K562 (cell line): Measurements from ENCODE around the gene UBE2G2. TPM values are rescaled to one million over a fixed set of nuclear protein-coding genes. Genes with fewer than 3 reads are reported as not detected.

ENCODE experiments used
- BCOR ChIP-seq: fragments of 450-650 bp; IDR thresholded peaks from 2 replicates; pipeline ENCODE4 v1.6.1; 2016
- BRF1 ChIP-seq: IDR thresholded peaks from 3 replicates; pipeline ENCODE4 v1.6.1; 2011; ENCODE audit warnings: borderline replicate concordance, mild to moderate bottlenecking; ENCODE audit not compliant: insufficient read length; ENCODE audit errors: extremely low read depth
- CBX8 ChIP-seq: fragments of 200-600 bp; sonication (generic); IDR thresholded peaks from 2 replicates; pipeline ENCODE4 v1.6.1; 2012; ENCODE audit warnings: borderline replicate concordance, mixed run types, low read depth, mild to moderate bottlenecking, moderate library complexity, mixed read lengths, low read length, control low read depth, inconsistent platforms; ENCODE audit not compliant: poor library complexity, severe bottlenecking; ENCODE audit errors: extremely low read depth
- ELF1 ChIP-seq: fragments of 200-800 bp; sonication (Bioruptor generic); IDR thresholded peaks from 2 replicates; pipeline ENCODE4 v1.6.1; 2016; ENCODE audit warnings: missing genetic modification characterization, missing compliant biosample characterization
- EP400 ChIP-seq: fragments of 450-650 bp; IDR thresholded peaks from 2 replicates; pipeline ENCODE4 v1.6.1; 2017; ENCODE audit warnings: antibody characterized with exemption, mild to moderate bottlenecking, moderate library complexity
- GTF2E2 ChIP-seq: fragments of 200-800 bp; sonication (Bioruptor generic); IDR thresholded peaks from 2 replicates; pipeline ENCODE4 v1.6.1; 2016; ENCODE audit warnings: missing genetic modification characterization, missing compliant biosample characterization
- MCM7 ChIP-seq, 2 experiments: fragments of 450-650 bp; IDR thresholded peaks; 2 replicates each; pipeline ENCODE4 v1.6.1; 2016 to 2018
- MLX ChIP-seq, 2 experiments: fragments of 450-650 bp in 1 of 2; sonication (generic) in 1 of 2; formaldehyde crosslinking; conservative IDR thresholded peaks; 2 replicates each; pipeline versions ENCODE4 v1.4.0 to v1.8.1; 2020 to 2022; ENCODE audit warnings: mild to moderate bottlenecking in 1 of 2, missing genetic modification reagents in 1 of 2
- MTA3 ChIP-seq: fragments of 450-650 bp; formaldehyde crosslinking; IDR thresholded peaks from 2 replicates; pipeline ENCODE4 v1.6.1; 2017; ENCODE audit warnings: mild to moderate bottlenecking, borderline replicate concordance
- NFRKB ChIP-seq: fragments of 450-650 bp; IDR thresholded peaks from 2 replicates; pipeline ENCODE4 v1.6.1; 2016; ENCODE audit warnings: low read depth
- PTBP1 ChIP-seq: fragments of 200-400 bp; formaldehyde crosslinking; IDR thresholded peaks from 2 replicates; pipeline ENCODE4 v1.6.1; 2017; ENCODE audit warnings: low read depth, low read length
- PTTG1 ChIP-seq: fragments of 450-650 bp; IDR thresholded peaks from 2 replicates; pipeline ENCODE4 v1.6.1; 2016; ENCODE audit warnings: low read depth, mild to moderate bottlenecking, missing genetic modification characterization, missing compliant biosample characterization
- SETDB1 ChIP-seq: IDR thresholded peaks from one replicate; pipeline ENCODE4 v1.6.1; 2012; ENCODE audit warnings: low read length, control low read depth, inconsistent platforms
- SMAD4 ChIP-seq: fragments of 250-450 bp; sonication (Bioruptor Pico); conservative IDR thresholded peaks from 2 replicates; pipeline ENCODE4 v1.8.0; 2021; ENCODE audit warnings: inconsistent platforms, mild to moderate bottlenecking, moderate library complexity
- SMARCA4 ChIP-seq: fragments of 450-650 bp; IDR thresholded peaks from 2 replicates; pipeline ENCODE4 v1.6.1; 2016
- SRSF1 ChIP-seq: fragments of 200-400 bp; formaldehyde crosslinking; IDR thresholded peaks from 2 replicates; pipeline ENCODE4 v1.6.1; 2017; ENCODE audit warnings: mild to moderate bottlenecking, low read depth, low read length, moderate library complexity
- TCF7 ChIP-seq: sonication (generic); IDR thresholded peaks from 2 replicates; pipeline ENCODE4 v1.6.1; 2016; ENCODE audit warnings: antibody characterized with exemption, borderline replicate concordance
- ZNF583 ChIP-seq: fragments of 250-450 bp; sonication (Bioruptor Pico); IDR thresholded peaks from 2 replicates; pipeline ENCODE4 v1.4.0; 2020
- ZNF589 ChIP-seq: fragments of 200-800 bp; sonication (Bioruptor generic); IDR thresholded peaks from 2 replicates; pipeline ENCODE4 v1.6.1; 2016; ENCODE audit warnings: low read depth, missing genetic modification characterization, missing compliant biosample characterization
- ZNF785 ChIP-seq: fragments of 250-450 bp; sonication (Bioruptor Pico); IDR thresholded peaks from 2 replicates; pipeline ENCODE4 v1.4.0; 2020; ENCODE audit warnings: mild to moderate bottlenecking
- polyA plus RNA-seq, 8 experiments: library from polyadenylated mRNA; depleted of rRNA in 4 of 8; stranded (reverse) in 5 of 8; unstranded in 3 of 8; fragments of >200 nt; fragmentation: Nextera tagmentation in 2 of 8; fragmentation: Illumina TruSeq in 1 of 8; extraction: Ambion mirVana in 2 of 8; extraction: Trizol in 1 of 8; gene quantifications; 2 replicates each; pipeline versions ENCODE4 v1.2.1 to v1.2.3, GENCODE V29; 2011 to 2014; ENCODE audit warnings: inconsistent platforms in 1 of 8, missing spikeins in 1 of 8
- total RNA-seq, 7 experiments: library from RNA; depleted of rRNA in 6 of 7; stranded (reverse); fragments of >200 nt in 6 of 7; fragmentation: Illumina TruSeq in 2 of 7; extraction: Trizol in 2 of 7; gene quantifications; 2 replicates each; pipeline versions ENCODE4 v1.2.1 to v1.2.3, GENCODE V29; 2011 to 2021; ENCODE audit warnings: low replicate concordance in 1 of 7
- TF ChIP-seq, protein P1 (sequence below): sonication (generic); formaldehyde crosslinking; IDR thresholded peaks from 2 replicates; pipeline ENCODE4 v1.8.1; 2023; ENCODE audit warnings: missing genetic modification reagents, mild to moderate bottlenecking, borderline replicate concordance
- TF ChIP-seq, protein P2 (sequence below): fragments of 450-650 bp; IDR thresholded peaks from 2 replicates; pipeline ENCODE4 v1.6.1; 2018; ENCODE audit not compliant: partially characterized antibody

The UBE2G2 gene
- total and polyA plus RNA-seq, 9 of the 15 experiments (the other 6 are each of a cell fraction or from before 2014, with no cell fraction given), result 47.5 to 225 (median 140) TPM

DNA sequence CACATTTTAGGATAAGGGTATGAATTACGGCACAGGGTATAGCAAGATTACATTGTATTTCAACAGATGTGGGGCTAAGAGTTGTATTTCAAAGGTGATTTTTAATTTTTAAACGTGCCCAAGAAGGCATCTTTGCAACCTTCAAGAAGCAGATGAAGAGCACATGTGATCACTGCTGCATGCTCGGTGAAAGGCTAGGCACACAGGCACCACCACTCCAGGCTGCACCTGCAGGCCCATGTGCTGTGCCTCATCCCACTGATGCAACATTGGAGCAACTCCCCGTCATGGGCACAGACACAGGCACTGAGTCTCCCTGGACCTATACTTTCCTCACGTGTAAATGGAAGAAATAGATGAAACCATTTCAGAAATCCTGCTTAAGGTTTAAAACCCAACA, 23.5 kb downstream of the UBE2G2 start (continued):
- TF ChIP-seq, protein P1, sequence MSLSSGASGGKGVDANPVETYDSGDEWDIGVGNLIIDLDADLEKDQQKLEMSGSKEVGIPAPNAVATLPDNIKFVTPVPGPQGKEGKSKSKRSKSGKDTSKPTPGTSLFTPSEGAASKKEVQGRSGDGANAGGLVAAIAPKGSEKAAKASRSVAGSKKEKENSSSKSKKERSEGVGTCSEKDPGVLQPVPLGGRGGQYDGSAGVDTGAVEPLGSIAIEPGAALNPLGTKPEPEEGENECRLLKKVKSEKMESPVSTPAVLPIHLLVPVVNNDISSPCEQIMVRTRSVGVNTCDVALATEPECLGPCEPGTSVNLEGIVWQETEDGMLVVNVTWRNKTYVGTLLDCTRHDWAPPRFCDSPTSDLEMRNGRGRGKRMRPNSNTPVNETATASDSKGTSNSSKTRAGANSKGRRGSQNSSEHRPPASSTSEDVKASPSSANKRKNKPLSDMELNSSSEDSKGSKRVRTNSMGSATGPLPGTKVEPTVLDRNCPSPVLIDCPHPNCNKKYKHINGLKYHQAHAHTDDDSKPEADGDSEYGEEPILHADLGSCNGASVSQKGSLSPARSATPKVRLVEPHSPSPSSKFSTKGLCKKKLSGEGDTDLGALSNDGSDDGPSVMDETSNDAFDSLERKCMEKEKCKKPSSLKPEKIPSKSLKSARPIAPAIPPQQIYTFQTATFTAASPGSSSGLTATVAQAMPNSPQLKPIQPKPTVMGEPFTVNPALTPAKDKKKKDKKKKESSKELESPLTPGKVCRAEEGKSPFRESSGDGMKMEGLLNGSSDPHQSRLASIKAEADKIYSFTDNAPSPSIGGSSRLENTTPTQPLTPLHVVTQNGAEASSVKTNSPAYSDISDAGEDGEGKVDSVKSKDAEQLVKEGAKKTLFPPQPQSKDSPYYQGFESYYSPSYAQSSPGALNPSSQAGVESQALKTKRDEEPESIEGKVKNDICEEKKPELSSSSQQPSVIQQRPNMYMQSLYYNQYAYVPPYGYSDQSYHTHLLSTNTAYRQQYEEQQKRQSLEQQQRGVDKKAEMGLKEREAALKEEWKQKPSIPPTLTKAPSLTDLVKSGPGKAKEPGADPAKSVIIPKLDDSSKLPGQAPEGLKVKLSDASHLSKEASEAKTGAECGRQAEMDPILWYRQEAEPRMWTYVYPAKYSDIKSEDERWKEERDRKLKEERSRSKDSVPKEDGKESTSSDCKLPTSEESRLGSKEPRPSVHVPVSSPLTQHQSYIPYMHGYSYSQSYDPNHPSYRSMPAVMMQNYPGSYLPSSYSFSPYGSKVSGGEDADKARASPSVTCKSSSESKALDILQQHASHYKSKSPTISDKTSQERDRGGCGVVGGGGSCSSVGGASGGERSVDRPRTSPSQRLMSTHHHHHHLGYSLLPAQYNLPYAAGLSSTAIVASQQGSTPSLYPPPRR, result no peak
- TF ChIP-seq PTBP1 (no peak), ZNF589 (CRISPR knock-in tag) (no peak), SETDB1 (no peak), TCF7 (no peak), ZNF583 (CRISPR knock-in tag) (0 out of 2 replicates have a peak, but pooled peaks have one; percentile 10), PTTG1 (tag) (no peak), BRF1 (no peak), MTA3 (no peak), SRSF1 (no peak), MCM7 (IDR thresholded peaks at IDR 0.05) (no peak), MLX (CRISPR knock-in tag; conservative IDR thresholded peaks at IDR 0.05) (0 out of 4 replicates have a peak, but pooled peaks of 1 of the 2 experiments have one; percentile 40), ELF1 (no peak), GTF2E2 (tag) (no peak), BCOR (no peak), NFRKB (no peak), SMAD4 (peak; percentile 86; the same call in 1 of the 2 replicates), ZNF785 (CRISPR knock-in tag) (no peak), CBX8 (no peak), EP400 (peak; percentile 76), SMARCA4 (no peak)
- TF ChIP-seq, protein P2, sequence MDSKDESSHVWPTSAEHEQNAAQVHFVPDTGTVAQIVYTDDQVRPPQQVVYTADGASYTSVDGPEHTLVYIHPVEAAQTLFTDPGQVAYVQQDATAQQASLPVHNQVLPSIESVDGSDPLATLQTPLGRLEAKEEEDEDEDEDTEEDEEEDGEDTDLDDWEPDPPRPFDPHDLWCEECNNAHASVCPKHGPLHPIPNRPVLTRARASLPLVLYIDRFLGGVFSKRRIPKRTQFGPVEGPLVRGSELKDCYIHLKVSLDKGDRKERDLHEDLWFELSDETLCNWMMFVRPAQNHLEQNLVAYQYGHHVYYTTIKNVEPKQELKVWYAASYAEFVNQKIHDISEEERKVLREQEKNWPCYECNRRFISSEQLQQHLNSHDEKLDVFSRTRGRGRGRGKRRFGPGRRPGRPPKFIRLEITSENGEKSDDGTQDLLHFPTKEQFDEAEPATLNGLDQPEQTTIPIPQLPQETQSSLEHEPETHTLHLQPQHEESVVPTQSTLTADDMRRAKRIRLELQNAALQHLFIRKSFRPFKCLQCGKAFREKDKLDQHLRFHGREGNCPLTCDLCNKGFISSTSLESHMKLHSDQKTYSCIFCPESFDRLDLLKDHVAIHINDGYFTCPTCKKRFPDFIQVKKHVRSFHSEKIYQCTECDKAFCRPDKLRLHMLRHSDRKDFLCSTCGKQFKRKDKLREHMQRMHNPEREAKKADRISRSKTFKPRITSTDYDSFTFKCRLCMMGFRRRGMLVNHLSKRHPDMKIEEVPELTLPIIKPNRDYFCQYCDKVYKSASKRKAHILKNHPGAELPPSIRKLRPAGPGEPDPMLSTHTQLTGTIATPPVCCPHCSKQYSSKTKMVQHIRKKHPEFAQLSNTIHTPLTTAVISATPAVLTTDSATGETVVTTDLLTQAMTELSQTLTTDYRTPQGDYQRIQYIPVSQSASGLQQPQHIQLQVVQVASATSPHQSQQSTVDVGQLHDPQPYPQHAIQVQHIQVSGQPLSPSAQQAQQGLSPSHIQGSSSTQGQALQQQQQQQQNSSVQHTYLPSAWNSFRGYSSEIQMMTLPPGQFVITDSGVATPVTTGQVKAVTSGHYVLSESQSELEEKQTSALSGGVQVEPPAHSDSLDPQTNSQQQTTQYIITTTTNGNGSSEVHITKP, result no peak
